RPMI8226 (cell line): ENCODE results near the gene MBD1.
"Not testable (repeated sequence)": the region's sequence is repeated elsewhere in the genome, so short reads cannot be mapped to it uniquely, and the experiment has no call there.

ENCODE experiments used
- DNase-seq: peaks from one replicate; pipeline ENCODE4 v3.0.0-alpha.2; 2015

MBD1 gene

GRCh38 chr18:50281295-50281971, at the start of gene MBD1:
Gene MBD1, minus strand, starts transcription at chr18:50281523. Its CDS starts 1,531 bp downstream, at chr18:50279992.
- peak; percentile 99 for DNase-seq

- no peak for DNase-seq
Observed at GRCh38 chr18:50330176-50330575, 48.9 kb upstream of the MBD1 start.

- no peak for DNase-seq
Observed at GRCh38 chr18:50327983-50328382, 46.7 kb upstream of the MBD1 start.

- no peak for DNase-seq
Observed at GRCh38 chr18:50320719-50321118, 39.4 kb upstream of the MBD1 start.

- DNase-seq = no peak
Observed at GRCh38 chr18:50315100-50315871, 34.0 kb upstream of the MBD1 start.

GRCh38 chr18:50313873-50314460, 32.6 kb upstream of the MBD1 start:
- no peak for DNase-seq

GRCh38 chr18:50313031-50313607, 31.8 kb upstream of the MBD1 start:
- DNase-seq = peak; percentile 35

- peak; percentile 73 for DNase-seq
Observed at GRCh38 chr18:50312296-50313030, 31.1 kb upstream of the MBD1 start.

- no peak for DNase-seq
Observed at GRCh38 chr18:50311650-50312049, 30.3 kb upstream of the MBD1 start.

- DNase-seq = no peak
Observed at GRCh38 chr18:50310080-50310479, 28.8 kb upstream of the MBD1 start.

GRCh38 chr18:50308851-50309250, 27.5 kb upstream of the MBD1 start:
- not testable (repeated sequence) for DNase-seq

- DNase-seq = peak; percentile 98
Observed at GRCh38 chr18:50307738-50308470, 26.6 kb upstream of the MBD1 start.

- no peak for DNase-seq
Observed at GRCh38 chr18:50307400-50307737, 26.0 kb upstream of the MBD1 start.

GRCh38 chr18:50306944-50307343, 25.6 kb upstream of the MBD1 start:
- DNase-seq = no peak

- no peak for DNase-seq
Observed at GRCh38 chr18:50301074-50301473, 19.8 kb upstream of the MBD1 start.

GRCh38 chr18:50299626-50300388, 18.5 kb upstream of the MBD1 start:
- DNase-seq = no peak

- DNase-seq = no peak
Observed at GRCh38 chr18:50298443-50299284, 17.3 kb upstream of the MBD1 start.

GRCh38 chr18:50297621-50298442, 16.5 kb upstream of the MBD1 start:
- DNase-seq = peak; percentile 94

GRCh38 chr18:50293039-50293438, 11.7 kb upstream of the MBD1 start:
- DNase-seq = no peak

GRCh38 chr18:50289108-50289443, 7.8 kb upstream of the MBD1 start:
- no peak for DNase-seq
